ENCODE measurements around the gene CDC42EP4. TPM values are rescaled to one million over a fixed set of nuclear protein-coding genes. Genes with fewer than 3 reads are reported as not detected.
A peak's percentile ranks its signal among the peaks of the same experiment; 100 is the strongest.
"Not testable (repeated sequence)": the region's sequence is repeated elsewhere in the genome, so short reads cannot be mapped to it uniquely, and the experiment has no call there.

CDC42EP4 gene
- total RNA-seq, 1 donor from 2014 or later, result 13.8 TPM

DNA sequence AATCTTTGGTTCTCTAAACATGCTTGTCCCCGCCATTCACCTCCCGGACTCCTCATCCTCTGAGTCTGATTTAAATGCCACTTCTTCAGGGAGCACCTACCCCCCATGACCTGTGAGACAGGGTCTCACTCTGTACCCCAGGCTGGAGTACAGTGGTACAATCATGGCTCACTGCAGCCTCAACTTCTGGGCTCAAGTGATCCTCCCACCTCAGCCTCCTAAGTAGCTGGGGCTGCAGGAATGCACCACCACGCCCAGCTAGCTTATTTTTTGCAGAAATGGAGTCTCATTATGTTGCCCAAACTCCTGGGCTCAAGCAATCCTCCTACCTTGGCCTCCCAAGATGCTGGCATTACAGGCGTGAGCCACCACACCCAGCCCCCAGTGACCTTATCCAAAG, 37.3 kb downstream of the CDC42EP4 start:
- DNase-seq, result no peak

- no peak for DNase-seq
Observed at GRCh38 chr17:73272906-73273218, 38.9 kb downstream of the CDC42EP4 start.

GRCh38 chr17:73271072-73271471, 40.7 kb downstream of the CDC42EP4 start:
- DNase-seq, result no peak

DNA sequence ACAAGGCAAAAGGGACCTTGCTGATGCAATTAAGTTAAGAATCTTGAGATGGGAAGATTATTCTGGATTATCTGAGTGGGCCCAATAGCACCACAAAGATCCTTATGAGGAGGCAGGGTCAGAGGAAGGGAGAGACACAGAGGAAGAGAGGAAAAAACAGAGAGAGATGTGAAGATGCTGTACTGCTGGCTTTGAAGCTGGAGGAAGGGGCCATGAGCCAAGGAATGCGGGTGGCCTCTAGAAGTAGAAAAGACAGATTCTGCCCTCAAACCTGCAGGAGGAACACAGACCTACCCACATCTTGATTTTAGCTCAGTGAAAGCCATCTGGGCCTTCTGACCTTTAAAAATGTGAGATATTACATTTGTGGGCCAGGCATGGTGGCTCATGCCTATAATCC, 42.0 kb downstream of the CDC42EP4 start:
- DNase-seq, result no peak

DNA sequence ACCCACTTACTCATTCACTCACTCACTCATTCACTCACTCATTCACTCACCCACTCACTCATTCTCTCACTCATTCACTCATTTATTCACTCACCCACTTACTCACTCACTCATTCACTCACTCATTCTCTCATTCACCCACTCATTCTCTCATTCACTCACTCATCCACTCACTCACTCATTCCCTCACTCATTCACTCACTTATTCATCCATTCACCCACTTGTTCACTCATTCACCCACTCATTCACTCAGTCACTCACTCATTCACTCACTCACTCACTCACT, 42.5 kb downstream of the CDC42EP4 start:
- no peak for DNase-seq

- no peak for DNase-seq
Observed at GRCh38 chr17:73268582-73269328, 43.0 kb downstream of the CDC42EP4 start.

DNA sequence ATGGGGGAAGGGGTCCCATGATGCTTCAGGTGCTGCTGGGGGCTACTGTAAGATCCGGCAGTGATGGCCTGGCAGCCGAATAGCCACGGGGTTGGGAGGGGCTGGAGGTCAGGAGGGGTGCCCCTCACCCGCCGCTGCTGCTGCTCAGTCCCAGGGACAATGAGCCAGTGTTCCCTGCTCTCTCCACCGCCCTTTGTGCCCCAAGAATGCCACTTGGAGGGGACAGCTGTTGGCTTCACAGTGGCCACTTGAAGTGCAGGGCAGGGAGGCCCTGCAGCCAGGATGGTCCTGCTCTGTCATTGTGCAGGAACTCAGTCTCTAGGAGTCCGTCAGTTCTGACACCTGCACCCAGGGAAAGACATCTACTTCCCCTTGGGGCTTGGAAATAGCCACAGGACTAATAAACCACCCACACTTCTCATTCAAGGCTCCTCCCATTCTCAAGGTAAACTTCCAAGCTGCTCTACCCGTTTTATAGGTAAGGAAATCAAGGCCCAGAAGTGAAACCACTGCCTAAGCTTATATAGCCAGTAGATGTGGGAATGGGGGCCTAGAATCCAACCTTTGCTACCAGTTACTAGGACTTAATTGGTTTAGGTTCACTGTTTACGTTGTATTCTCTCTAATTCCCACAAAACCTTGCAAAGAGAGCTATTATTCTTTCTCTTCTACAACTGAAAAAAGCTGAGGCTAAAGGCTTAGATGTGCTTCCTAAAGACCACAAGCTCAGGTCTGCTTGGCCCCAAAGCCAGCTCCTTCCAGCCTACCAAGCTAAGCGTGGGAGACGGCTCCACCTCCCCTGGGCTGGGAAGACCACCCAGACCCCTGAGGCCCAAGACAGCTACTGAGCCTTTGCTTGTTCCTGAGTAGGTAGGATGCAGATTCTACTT, 43.9 kb downstream of the CDC42EP4 start:
- DNase-seq, result no peak

GRCh38 chr17:73266796-73267195, 45.0 kb downstream of the CDC42EP4 start:
- no peak for DNase-seq

- DNase-seq, result no peak
Observed at GRCh38 chr17:73265646-73266640, 45.9 kb downstream of the CDC42EP4 start.

DNA sequence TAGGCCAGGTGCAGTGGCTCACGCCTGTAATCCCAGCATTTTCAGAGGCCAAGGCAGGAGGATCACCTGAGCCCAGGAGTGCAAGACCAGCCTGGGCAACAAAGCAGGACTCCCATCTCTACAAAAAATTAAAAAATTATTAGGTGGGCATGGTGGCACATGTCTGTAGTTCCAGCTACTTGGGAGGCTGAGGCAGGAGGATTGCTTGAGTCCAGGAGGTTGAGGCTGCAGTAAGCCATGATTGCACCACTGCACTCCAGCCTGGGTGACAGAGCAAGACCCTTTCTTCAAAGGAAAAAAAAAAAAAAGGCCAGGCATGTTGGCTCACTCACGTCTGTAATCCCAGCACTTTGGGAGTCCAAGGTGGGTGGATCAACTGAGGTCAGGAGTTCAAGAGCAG, 47.4 kb downstream of the CDC42EP4 start:
- DNase-seq, result not testable (repeated sequence)

DNA sequence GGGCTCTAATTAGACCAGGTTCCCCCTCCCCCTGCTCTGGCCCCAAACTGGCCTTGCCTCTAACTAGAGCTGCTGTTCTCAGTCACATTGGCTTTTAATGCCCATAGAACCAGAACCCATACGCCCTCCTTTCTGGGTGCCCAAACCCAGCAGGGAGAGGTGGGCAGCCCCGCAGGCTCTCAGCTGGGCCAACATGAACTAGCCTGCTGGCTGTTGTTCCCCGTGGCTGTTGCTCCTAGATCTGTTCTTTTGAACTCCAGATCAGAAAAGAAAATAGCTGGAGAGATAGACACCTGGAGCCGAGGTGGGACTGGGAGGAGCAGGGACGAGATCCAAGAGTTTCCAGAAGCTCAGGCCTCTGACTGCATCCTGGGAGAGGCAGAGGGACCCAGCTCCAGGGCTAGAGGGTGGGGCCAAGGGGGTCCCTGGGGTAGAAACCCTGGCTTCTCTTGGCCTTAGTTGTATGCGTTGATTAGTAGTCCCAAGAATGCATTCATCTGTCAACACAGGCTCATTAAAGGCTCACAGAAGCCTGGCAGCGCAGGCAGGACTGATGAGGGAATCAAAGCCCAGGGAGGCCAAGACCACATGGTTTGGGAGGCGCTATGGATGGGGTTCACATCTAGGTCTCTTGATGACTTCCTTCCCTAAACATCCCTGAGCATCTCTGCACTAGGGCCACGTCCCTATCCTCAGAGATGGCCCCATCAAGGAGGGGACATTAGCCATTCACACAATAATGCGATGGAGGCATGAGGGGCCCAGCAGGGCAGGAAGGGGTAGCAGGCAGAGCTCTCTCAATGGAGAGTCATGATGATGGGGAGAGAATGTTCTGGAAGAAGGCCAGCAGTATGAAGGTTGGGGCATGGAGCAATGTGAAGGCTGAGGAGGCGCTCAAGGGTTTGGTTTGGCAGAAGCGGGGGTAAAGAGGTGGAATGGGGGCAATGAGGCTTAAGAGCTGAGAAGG, 48.8 kb downstream of the CDC42EP4 start:
- DNase-seq, result no peak

DNA sequence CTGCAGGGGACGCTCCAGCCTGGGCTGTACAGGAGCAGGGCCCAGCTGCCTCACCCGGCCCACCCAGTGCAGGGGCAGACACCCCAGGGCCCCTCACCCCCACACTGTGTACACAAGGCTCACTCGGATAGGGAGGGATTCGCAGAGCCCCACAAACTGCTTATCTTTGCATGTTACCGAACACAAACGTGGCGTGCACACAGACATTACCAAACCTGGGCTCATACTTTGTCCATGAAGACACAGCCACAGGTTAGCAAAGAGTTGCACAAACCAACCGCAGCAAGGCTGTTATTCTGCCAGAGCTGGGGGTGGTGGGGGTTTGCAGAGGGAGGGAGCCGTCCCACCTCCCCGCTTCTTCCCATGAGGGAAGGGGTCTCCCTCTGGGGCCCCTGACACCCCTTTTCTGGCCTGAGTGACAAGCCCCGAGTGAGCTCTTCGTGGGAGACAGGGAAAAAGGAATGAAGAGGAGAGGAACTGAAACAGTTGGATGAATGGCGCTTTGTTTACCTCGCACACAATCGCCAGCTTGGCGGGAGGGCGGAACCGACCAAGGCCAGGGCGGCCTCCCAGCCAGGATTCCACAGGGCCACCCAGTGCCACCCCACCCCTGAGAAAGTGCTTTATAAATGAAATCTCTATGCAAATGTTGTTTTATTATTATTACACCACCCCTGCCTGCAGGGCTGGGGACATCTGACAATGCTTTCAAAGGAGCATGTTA, 49.7 kb downstream of the CDC42EP4 start:
- no peak for DNase-seq

GRCh38 chr17:73261617-73261951, 50.2 kb downstream of the CDC42EP4 start, which contains the start of gene CPSF4L:
TSS of gene CPSF4L (minus strand) at chr17:73261880. CDS start at chr17:73261818, 62 bp downstream.
- no peak for DNase-seq

DNA sequence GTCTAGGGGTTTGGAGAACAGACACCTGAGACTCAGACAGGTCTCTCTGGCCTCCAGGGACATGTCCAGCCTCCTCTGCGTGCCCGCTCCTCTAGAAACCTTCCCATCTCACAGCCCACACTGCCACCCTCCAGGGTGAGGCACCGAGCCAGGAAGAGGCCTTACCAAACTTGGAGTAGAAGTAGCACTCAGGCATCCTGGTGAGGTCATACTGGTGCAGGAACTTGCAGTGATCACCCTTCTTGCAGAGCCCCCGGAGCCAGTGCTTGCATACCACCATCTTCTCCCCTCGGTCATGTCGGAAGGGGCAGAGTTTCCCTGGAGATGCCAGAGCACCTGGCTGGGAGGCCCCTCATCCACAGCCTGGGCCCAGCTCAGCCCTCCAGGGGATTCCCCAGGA, 54.3 kb downstream of the CDC42EP4 start:
- DNase-seq, result no peak

- DNase-seq, result no peak
Observed at GRCh38 chr17:73256220-73256619, 55.6 kb downstream of the CDC42EP4 start.

DNA sequence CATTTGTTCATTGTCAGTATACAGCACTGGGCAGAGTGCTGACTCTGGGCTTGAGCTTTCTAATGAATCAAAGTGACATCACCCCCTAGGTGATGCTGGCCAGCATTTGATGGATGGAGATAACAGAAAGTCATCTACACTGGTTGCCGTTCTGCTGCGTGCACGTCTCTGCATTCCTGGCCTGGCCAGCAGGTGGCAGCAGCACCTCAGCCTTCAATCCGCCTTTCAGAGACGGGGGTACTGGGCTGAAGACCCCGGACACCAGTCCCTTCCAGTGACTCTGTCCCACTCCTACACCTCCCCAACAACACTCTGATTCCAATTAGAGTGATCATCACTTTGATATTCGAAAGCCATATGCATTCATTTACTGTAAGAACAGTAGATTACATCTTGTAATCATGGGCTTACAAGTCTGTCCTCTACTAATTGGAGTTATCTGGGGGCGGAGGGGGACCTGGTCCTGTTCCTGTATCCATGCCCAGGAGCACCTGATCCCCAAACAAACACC, 56.1 kb downstream of the CDC42EP4 start:
- peak; percentile 67 for DNase-seq

DNA sequence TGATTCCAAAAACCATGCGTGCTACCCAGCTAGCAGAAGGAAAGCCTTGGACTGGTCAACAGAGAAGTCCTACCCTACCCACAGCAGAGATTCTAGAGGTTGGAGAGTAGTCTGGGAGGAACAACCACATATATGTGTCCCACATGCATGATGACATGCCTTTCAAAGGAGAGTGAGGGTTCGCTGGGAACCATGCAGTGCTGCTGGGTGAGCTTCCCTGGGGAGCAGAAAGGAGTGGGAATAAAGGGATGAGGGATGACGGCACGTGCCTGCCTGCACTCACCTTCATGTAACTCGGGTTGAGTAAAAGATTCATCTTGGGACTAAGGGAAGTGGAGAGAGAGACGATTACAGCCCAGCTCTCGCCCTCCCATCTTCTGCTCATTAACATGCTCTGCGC, 59.9 kb downstream of the CDC42EP4 start:
- DNase-seq, result no peak

DNA sequence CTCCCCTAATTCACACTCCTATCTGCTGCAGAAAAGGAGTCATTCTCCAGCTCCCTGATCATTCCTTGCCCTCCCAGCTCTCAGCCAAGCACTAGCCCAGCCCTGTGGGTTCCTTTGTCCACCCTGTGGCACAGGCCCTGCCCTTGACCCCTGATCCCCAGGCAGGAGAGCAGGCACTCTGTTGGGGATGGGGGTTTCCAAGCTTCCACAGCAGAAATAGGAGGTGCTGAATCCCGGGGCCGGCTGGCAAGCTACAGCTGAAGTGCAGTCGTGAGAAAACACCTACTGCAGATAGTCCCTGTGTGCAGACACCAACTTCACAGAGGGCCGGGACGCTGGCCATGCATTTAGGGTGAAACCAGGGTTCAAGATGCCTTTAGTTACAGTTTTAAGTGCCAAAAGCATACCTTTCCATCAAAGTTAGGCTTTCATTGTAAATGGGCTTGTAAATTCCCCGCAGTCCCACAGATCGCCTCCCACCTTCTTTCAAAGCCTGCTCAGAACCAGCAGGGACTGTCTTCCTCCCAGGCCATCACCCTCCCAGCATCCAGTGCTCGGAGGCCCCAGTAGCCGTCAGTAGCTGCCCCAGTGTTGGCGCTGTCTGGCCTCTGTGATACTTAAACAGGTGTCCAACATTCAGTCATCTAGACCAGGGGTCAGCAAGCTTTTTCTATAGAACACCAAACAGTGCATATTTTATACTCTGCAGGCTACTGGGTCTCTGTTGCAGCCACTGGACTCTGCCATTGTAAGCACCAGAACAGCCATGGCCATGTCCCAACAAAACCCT, 60.8 kb downstream of the CDC42EP4 start:
- no peak for DNase-seq

GRCh38 chr17:73249700-73250099, 62.1 kb downstream of the CDC42EP4 start:
- DNase-seq, result no peak

DNA sequence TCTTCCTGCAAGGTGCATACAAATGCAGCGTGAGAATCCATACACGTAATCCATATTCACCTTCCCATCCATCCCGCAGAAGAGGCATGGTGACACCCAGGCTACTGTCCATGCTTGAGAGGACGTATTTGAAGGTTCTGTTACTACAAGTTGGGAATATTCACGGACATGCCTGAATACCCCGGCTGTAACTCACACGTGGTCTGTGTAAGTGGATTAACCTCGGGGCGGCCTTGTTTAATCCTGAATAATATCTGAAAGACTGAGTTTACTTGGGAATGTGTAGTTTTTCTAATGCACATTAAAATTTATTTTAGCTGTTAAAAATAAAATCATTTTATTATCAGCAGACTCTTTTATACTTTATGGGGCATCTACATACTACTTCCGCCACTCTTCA, 63.3 kb downstream of the CDC42EP4 start:
- DNase-seq, result no peak

All from dermis blood vessel endothelial cell (primary cell).